EH (cell line): Measurements from ENCODE around the gene ZFP91.

Experiments
- DNase-seq: peaks from one replicate; pipeline ENCODE4 v3.0.0-alpha.2; 2015; ENCODE audit warnings: low read depth

The ZFP91 gene

DNA sequence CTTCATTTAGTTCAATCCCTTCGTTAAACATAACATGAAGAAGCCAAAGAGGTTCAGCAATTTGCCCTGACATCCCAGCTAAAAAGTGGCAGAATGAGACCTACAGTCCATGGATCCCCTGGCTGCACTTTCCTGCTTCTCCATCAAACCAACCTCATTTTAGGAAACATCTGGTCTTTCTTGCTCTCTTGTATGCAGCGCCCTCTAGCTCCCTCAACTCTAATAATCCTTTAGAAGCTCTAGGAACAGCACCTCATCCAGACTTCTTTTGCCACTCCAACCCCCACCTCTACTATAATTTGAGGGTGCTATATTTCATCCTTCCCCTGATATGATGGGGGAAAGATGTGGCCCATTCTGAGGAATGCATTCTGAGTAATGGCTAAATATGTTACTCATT lies 51.0 kb downstream of the ZFP91 start:
- DNase-seq: peak; percentile 62

DNA sequence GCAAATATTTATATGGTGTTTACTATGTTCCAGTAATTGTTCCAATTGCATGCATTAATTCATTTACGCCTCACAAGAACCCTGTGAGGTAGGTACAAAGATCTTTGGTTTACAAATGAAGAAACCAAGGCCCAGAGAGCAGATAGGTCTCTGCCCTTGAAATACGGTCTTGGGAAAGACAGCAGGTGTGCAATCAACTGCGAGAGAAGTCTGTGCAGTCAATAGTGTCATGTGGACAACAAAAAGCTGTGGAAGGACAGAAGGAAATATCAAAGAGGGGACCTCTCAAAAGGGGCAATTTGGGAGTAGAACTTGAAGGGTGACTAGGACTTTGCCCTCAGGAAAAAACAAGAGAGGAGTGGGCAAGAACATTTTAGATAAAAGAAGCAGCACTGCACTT lies 52.5 kb downstream of the ZFP91 start:
- no peak for DNase-seq

DNA sequence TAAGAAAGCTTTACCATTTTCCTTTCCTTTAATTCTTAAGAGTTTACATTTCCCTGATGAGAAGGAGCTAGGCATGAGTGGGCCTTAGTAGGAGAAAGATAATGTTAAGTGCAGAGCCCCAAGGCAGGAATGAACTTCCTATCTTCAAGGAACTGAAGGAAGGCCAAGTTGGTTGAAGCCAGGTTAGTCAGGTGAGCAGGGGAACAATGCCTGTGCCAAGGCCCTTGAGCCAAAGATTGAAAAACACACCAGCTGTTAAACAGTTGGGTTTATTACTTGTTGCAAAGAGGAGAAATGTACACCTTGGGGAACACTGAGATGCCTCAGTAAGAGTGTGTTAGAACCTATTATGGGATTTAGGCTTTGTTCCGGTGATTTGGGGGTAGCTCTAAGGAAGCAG lies 53.6 kb downstream of the ZFP91 start:
- DNase-seq: no peak

DNA sequence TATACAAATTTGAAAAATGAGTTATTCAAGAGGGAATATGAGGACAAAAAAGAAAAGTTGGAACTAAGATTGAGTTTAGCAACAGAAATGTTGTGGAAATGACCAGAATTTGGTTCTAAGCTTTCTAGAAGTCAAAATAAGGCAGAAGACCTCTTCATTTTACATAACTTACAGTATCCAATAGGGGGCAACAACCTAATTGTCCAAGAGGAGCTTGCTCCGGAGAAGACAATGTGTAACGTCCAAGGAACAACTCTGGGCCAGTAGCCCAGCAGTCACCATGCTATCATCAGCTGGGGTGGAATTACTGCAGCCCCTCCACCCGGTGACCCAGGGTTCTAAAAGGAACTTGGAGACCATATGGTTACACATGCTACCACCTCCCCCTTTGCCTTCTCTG lies 57.7 kb downstream of the ZFP91 start:
- DNase-seq: no peak

DNA sequence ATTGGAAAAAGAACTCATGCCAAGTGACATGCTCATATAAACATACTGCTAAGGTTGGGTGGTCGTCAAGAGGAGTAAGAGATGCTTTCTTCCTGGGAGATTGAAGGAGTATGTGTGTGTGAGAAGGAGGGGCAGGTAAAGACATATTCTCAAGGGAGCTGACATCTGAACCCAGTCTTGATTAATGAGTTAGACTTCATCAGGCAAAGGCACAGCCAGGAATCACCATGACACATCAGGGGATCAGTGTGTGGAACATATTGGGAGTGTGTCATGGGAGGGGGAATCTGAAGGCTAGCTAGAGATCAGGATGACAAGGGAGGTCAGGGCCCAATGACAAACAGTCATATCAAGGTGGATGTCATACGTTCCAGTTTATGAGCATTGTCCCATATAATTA lies 58.5 kb downstream of the ZFP91 start:
- no peak for DNase-seq

DNA sequence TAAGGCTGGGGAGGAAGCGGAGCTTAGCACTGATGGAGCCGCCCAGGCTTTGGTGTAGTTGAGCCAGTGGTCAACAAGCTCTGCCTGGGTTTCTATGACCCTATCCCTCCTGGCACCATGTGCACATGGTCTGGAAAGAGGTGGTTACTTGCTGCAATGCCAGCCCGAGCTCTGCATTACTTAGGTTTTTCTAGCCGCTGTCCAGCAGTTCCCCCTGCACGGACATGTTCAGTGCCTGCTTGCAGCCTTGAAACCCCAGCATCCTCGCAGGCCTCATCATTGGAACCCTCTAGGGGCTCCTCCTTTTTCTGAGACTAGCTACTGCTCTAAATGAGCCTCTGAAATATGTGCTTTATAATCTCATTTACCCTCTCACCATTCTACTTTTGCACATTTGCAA lies 60.2 kb downstream of the ZFP91 start:
- DNase-seq: no peak

DNA sequence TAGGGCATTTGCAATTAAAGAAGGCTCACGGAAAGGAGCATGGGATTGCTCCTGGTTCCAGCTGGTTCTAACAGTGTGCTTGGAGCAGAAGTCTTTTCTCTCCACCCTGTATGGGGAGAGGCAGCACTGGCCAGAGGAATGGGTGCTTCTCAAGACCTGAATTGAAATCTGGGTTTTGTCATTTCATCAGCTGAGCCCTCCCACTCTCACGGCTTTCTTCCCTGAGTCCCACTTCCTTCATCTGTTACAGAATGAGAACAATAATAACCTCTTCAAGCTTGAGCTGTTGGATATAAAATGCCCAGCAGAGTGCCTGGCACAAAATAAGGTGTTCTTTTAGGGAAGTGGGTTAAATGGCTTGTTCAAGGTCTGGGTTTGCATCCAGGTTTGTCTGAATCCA lies 60.8 kb downstream of the ZFP91 start:
- DNase-seq: no peak

DNA sequence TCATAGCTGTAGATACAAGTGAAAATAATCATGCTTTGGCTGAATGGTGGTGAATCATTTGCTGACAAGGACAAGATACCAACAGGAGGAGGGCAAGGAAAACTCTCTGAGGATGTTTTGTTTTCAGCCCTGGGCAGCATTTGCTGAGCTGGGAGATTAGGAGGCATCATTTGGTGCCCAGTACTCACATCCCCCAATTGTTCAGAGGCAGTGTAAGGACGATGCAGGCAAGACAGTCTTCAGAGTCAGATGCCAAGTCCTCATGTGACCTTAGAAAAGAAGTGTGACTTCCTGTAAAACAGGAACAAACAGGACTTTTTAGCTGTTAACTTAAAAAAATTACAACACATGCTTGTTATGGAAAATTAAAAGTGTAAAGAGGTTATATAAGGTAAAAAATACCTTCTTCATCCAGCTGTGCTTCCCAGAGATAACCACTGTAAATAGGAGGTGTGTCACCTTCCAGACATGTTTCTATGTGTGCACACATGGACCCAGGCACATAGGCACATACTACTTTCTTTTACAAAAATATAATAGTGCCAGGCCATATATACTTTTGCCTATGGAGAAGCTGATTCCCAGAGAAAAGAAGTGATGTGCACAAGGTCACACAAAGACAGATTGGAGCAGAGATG lies 61.6 kb downstream of the ZFP91 start:
- DNase-seq: no peak

DNA sequence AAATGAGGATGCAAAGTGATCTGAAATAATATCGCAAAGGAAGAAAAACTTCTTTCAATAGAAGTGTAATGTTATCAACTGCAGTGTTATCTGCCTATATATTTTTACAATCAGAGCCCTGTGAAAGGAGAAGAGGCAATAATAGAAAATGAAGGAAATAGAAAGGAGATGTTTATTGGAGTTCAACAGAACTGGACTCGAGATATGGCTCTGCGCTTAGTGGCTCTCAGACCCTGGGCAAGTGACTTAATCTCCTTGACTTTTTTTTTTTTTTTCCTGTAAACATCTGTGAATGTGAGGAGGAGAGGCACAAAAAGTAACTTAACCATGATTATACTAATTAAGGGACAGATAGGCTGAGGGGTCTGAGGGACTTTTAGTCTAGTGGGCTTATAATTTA lies 62.5 kb downstream of the ZFP91 start:
- DNase-seq: no peak

DNA sequence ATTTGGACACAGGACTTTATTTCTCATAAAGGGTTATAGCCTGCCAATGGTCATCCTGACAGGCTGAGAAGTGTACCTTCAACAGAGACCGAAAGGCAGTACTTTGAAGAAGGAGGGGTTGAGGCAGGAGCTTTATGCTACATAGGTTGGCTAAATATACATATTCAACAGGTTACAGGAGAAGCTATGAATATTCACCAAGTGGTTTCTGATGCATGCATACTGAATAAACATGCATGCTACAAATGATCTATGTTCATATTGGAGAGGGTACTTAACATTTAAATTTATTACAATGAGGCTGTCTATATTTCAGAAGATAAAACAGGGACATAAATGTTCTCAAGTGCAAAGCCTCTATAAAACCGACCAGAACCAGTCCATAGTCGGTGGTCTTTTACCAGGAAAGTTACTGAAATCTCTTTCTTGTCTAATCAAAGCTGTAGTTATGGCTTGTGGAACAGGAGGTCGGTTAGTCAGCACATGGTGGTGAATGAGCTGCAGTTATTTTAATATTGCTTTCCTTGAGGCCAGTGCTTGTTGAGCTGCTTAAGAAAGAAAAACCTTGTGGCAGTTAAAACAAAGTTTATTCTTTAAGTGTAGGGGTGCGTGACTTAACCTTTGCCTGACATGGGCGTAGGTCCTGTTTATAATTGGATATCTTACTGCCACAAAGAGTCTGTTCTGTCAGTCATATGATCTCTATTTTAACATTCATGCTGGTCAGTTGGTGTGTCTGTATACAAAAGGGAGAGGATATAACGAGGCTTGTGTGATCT lies 63.1 kb downstream of the ZFP91 start:
- no peak for DNase-seq

DNA sequence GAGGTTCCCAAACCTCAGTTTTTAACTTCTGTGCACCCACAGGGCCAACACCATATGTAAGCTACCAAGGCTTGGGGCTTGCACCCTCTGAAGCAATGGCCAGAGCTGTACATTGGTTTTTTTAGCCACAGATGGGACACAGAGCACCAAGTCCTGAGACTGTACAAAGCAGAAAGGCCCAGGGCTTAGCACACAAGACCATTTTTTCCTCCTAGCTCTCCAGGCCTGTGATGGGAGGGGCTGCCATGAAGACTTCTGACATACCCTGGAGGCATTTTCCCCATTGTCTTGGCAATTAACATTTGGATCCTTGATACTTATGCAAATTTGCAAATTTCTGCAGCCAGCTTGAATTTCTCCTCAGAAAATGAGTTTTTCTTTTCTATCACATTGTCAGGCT lies 67.0 kb downstream of the ZFP91 start:
- no peak for DNase-seq

DNA sequence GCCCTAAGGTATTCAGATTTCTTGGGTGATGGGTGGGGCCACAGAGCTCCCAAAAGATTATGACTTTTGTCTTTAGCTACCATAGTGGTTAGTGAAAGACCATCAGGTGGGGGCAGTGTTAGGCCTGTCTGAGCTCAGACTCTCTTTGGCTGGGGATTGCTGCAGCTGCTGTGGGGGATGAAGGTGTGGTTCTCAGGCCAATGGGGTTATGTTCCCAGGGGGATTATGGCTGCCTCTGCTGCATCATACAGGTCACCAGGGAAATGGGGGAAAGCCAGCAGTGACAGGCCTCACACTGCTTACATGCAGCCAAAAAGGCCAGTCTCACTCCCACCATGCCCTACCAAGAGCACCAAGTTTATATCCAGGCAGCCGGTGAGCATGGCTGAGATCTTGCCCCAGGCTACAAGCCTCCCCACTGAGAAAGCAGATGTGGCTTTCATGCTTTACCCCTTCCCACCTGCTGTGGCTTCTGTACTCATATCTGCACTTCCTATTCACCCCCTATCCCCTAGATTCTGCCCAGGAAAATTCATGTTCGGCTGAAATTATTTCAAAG lies 68.4 kb downstream of the ZFP91 start:
- DNase-seq: no peak

DNA sequence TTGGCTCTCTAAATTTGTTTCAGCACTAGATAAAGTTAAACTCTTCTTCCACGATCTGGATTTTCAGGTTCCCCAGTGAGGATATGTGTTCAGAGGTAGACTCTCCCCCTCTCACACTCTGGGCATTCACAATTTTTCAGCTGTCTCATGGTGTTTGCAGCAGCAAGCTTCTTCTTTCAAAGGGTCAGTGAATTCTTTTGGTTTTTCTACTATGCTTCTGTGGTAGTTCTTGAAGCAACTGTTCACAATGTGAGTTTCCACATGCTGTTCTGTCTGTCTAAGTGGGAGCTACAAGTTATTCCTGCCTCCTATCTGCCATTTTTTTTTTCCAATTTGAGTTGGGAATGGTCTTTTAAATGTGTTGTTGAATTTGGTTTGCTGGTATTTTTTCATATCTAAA lies 69.0 kb downstream of the ZFP91 start:
- no peak for DNase-seq

DNA sequence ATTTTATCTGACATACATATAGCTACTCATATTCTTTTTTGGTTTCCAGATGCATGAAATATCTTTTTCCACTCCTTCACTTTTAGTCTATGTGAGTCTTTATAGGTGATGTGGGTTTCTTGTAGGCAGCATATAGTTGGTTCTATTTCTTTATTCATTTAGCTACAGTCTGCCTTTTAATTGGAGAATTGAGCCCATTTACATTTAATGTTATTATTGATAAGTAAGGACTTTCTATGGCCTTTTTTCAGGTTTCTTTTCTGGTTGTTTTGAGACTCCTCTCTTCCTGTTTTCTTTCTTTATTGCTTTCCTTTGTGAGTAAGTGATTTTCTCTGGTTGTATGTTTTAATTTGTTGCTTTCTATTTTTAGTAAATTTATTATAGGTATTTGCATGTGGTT lies 70.8 kb downstream of the ZFP91 start:
- no peak for DNase-seq

DNA sequence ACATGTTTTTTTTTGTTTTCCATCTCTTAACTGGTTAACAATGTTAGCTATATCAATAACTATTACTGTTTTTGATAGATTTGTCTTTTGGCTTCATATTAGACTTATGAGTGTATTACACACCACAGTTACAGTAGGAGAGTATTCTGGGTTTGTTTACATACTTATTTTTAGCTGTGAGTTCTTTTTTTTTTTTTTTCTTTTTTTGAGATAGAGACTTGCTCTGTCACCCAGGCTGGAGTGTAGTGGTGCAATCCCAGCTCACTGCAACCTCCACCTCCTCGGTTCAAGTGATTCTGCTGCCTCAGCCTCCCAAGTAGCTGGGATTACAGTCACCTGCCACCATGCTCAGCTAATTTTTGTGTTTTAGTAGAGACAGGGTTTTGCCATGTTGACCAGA lies 71.6 kb downstream of the ZFP91 start:
- no peak for DNase-seq

DNA sequence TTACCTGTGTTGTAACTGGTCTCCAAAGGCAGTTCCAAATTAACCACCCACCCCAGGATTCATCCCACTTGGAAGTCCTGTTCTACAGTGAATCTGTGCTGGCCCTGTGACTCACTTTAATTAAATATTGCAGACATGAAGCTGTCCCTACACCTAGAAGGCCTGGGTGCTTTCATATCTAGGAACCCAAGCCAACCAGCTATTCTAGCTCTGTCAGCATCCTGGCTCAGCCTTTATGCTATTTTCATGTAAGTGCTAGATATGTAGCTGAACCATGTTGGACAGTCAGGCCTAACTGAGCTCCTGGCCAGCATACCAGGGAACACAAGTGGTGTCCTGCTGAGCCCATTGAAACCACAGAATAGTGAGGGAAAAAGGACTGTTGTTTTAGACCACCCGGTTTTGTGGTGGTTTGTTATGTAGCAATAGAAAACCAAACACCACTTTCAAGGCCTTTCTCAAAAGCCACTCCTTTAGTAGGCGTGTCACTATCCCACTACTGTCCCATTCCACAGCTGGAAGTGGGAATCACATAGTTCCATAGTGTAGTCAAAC lies 73.9 kb downstream of the ZFP91 start:
- no peak for DNase-seq

DNA sequence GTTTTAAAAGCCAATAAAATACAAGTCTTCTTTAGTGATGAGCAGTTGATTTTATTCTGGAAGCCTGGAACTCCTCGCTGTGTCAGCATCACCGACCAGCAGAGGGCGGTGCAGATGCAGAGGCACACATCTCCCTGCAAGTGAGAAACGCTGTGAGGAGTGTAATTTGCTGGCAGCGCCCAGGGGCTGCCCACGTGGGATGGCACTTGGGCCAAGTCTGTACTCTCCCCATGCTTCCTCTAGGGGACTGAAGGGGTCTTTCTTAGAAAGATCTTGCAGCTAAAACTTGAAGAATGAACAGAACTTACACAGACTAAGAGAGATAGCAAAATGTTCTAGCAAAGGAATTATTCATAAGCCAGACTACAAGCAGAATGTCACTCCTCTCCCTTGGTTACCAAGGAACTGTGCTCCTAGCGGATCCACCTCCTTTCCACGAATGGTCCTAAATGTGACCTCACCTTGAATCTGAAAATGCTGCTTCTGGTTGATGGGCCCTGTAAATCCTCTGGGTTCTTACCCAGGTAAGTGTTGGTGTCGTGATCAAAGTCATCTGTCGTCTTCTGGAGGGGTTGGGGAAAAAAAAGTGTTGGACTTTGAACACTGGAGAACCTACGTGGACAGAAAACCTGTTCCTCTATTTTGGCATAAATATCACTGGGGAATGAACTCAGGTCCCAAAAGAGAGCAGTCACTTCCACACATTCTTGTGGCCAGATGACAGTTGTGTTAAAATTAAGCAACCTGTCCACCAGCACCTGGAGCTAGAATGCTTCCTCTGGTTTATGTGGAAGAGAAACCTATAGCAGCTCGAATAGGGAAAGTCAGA lies 75.4 kb downstream of the ZFP91 start:
- peak; percentile 73 for DNase-seq

DNA sequence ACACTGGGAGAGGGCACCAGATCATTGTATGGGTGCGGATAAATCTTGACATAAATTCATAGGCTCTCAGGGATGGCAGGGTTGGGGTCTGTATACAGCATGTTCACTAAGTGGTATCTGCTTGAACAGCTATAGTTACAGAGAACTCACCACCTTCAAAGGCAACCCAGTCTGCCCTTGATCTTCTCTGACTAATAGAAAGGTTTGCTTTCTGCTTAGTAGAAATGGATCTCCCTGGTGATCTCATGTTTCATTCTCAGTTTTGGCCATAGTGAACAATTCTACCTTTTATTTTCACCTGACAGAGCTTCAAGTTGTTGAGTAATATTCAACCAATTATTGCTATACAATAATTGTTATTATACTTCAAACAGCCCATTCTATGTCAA lies 76.0 kb downstream of the ZFP91 start:
- no peak for DNase-seq

DNA sequence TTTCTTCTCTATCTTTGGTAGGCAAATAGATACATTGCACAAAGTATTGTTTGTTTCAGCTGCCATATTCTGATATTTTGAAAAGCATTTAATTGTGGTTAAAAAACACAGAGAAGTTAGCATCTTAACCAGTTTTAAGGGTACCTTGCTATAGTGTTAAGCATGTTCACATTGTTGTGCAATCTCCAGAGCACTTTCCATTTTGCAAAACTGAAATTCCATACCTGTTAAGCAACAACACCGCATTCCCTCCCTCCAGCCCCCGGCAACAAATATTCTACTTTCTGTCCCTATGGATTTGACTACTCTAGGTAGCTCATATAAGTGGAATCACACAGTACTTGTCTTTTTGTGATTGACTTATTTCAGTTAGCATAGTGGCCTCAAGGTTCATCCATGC lies 77.5 kb downstream of the ZFP91 start:
- DNase-seq: no peak

DNA sequence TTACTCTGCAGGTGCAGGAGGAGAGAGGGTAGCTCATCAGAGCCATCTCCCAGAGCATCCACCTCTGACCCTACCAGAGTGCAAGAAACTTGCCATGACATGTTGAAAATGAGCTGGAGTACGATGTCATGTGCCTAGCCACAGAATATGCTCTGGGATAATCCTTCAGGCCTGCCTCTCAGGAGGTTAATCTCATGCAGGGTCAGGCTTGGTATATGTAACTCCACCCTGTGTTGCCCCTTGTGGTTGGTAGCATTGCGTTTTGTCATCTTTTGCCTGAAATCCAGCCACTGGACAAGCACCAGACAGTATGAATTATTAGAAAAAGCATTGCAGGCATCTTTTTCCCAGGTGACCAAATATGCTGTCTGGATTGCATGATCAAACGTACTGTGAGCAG lies 79.8 kb downstream of the ZFP91 start:
- DNase-seq: no peak

DNA sequence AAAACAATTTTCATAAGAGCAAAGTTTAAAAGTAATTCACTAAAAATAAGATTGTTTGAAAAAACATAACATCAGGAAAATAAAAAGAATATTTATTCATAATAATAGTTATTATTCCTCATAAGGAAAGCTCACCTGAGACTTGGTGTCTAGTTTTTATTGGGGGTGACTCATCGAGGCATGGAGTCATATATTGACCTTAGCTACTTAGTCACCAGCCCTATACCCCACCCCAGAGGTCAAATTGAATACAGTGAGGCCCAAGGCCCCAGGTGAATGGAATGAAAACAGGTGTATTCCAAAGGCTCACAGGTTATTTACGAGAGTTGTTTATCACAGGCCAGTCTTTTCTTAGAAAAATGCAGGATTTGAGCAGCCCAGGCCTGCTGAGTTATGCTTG lies 80.5 kb downstream of the ZFP91 start:
- no peak for DNase-seq

DNA sequence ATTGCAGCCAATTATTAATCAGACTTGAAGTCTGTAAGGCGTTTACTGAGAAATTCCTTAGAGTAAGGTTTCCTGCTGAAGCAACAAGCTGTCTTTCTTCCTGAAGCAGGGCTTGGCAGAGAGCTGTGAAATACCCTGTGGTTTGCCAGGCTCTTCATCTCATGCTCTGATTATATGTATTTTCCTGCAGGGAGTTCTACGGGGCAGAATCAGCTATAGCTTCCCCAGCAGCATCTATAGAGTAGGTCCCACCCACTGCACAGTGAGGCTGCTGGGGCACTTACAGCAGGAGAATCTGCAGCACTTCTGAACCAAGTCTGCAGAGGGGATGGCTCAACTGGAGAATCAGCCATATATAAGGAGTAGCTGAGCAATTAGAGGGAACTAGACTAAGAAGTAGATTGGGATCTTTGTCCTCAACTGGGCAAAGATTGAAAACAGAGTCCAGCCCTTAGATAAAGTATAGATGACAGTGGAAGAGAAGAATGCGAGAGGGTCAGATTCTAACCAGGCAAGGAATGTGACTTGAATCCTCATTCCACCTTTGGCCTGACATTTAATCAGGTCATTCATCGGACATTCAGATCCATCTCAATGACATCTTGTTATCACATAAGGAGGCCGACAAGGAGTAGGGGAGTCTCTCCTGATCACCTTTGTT lies 81.2 kb downstream of the ZFP91 start:
- no peak for DNase-seq
